ENCODE measurements around the gene EIF4G3. TPM values are rescaled to one million over a fixed set of nuclear protein-coding genes. Genes with fewer than 3 reads are reported as not detected.

Gene EIF4G3
- polyA plus RNA-seq, 1 donor (not counting 4 experiments of a cell fraction or from before 2014, with no cell fraction given): 44.6 TPM

DNA sequence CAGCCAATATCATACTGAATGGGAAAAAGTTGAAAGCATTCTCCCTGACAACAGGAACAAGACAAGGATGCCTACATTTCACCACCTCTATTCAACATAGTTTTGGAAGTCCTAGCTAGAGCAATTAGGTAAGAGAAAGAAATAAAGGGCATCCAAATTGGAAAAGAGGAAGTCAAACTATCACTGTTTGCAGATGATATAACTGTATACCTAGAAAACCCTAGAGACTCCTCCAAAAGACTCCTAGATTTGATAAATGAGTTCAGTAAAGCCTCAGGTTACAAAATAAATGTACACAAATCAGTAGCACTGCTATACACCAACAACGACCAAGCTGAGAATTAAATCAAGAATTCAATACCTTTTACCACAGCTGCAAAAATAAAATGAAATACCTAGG is 218.3 kb downstream of the EIF4G3 start:
- dilution Hi-C loops (cut with MboI; ENCODE audit: extremely low pct_ligation_motif_present, low sequenced_read_pairs): no loop called here
- no peaks in the 10 kb centered on the region for H3K79me2 ChIP-seq (ENCODE audit: control insufficient read depth, insufficient read depth, low read length)
- DNase-seq (ENCODE audit: low read depth, low spot score): no peak
- no peak overlapping the region for H2AFZ ChIP-seq (ENCODE audit: control insufficient read depth, low read length)
- H3K9ac ChIP-seq (ENCODE audit: control insufficient read depth, extremely low read depth, insufficient read depth, low read length): no peak overlapping the region
- no peak overlapping the region for H3K4me3 ChIP-seq (ENCODE audit: control insufficient read depth in 2 of 3, extremely low read depth in 1 of 3, insufficient read depth in 2 of 3, low read depth in 1 of 3, low read length in 3 of 3)
- H4K20me1 ChIP-seq (ENCODE audit: control insufficient read depth, extremely low read depth, insufficient read depth, low read length): no peaks in the 10 kb centered on the region
- H3K27ac ChIP-seq (ENCODE audit: control insufficient read depth, insufficient read depth, low read length): no peak overlapping the region
- H3K4me1 ChIP-seq (ENCODE audit: control insufficient read depth, extremely low read depth, insufficient read depth, low read length): no peaks in the 10 kb centered on the region
- no peak overlapping the region for H3K4me2 ChIP-seq (ENCODE audit: control insufficient read depth, extremely low read depth, insufficient read depth, low read depth, low read length)
- peaks cover 0 to 1% of the 10 kb centered on the region in 2 experiments for H3K36me3 ChIP-seq (ENCODE audit: control insufficient read depth in 2 of 2, extremely low read depth in 1 of 2, insufficient read depth in 2 of 2, low read length in 2 of 2)
- FAIRE-seq: no peak
- no peaks in the 10 kb centered on the region for H3K9me1 ChIP-seq (ENCODE audit: control insufficient read depth, extremely low read depth, insufficient read depth, low read length)
- TF ChIP-seq, protein P1, sequence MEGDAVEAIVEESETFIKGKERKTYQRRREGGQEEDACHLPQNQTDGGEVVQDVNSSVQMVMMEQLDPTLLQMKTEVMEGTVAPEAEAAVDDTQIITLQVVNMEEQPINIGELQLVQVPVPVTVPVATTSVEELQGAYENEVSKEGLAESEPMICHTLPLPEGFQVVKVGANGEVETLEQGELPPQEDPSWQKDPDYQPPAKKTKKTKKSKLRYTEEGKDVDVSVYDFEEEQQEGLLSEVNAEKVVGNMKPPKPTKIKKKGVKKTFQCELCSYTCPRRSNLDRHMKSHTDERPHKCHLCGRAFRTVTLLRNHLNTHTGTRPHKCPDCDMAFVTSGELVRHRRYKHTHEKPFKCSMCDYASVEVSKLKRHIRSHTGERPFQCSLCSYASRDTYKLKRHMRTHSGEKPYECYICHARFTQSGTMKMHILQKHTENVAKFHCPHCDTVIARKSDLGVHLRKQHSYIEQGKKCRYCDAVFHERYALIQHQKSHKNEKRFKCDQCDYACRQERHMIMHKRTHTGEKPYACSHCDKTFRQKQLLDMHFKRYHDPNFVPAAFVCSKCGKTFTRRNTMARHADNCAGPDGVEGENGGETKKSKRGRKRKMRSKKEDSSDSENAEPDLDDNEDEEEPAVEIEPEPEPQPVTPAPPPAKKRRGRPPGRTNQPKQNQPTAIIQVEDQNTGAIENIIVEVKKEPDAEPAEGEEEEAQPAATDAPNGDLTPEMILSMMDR (optimal IDR thresholded peaks at IDR 0.05 in 1 of 3, IDR thresholded peaks at IDR 0.05 in 1 of 3, conservative IDR thresholded peaks at IDR 0.05 in 1 of 3; ENCODE audit: extremely low read depth in 1 of 3, insufficient read depth in 2 of 3, low read length in 3 of 3): no peak
- TF ChIP-seq EZH2 (IDR thresholded peaks at IDR 0.05; ENCODE audit: low read length): no peak
- H3K27me3 ChIP-seq (ENCODE audit: control insufficient read depth, extremely low read depth, insufficient read depth, low read length): no peaks in the 10 kb centered on the region
- no peaks in the 10 kb centered on the region for H3K9me3 ChIP-seq (ENCODE audit: control insufficient read depth, low read depth, low read length)

DNA sequence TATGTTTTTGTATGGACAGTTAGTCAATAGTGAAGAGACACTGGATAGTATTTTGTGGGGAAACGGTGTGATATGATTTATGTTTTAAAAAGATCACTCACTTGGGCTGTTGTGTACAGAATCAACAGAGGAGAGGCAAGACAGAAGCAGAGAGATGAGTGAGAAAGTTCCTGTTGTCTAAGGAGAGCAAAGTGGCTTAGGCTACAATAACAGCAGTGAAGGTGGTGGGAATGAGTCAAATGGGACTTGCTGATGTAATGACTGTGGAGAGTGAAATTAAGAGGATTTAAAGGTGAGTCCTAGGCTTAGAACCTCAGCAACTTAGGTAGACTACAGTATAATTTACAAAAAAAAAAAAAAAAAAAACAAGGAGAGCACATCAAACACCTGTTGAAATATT is 220.4 kb downstream of the EIF4G3 start:
- no peak for DNase-seq (ENCODE audit: low read depth, low spot score)
- Histone ChIP-seq H3K9me1 (ENCODE audit: control insufficient read depth, extremely low read depth, insufficient read depth, low read length) (no peaks in the 10 kb centered on the region), H3K9ac (ENCODE audit: control insufficient read depth, extremely low read depth, insufficient read depth, low read length) (no peak overlapping the region), H4K20me1 (ENCODE audit: control insufficient read depth, extremely low read depth, insufficient read depth, low read length) (no peaks in the 10 kb centered on the region), H3K27me3 (ENCODE audit: control insufficient read depth, extremely low read depth, insufficient read depth, low read length) (no peaks in the 10 kb centered on the region), H3K27ac (ENCODE audit: control insufficient read depth, insufficient read depth, low read length) (no peak overlapping the region), H3K4me3 (ENCODE audit: control insufficient read depth in 2 of 3, extremely low read depth in 1 of 3, insufficient read depth in 2 of 3, low read depth in 1 of 3, low read length in 3 of 3) (no peak overlapping the region), H3K36me3 (ENCODE audit: control insufficient read depth in 2 of 2, extremely low read depth in 1 of 2, insufficient read depth in 2 of 2, low read length in 2 of 2) (peaks cover 0 to 1% of the 10 kb centered on the region in 2 experiments), H3K4me1 (ENCODE audit: control insufficient read depth, extremely low read depth, insufficient read depth, low read length) (no peaks in the 10 kb centered on the region), H3K4me2 (ENCODE audit: control insufficient read depth, extremely low read depth, insufficient read depth, low read depth, low read length) (no peak overlapping the region), H3K9me3 (ENCODE audit: control insufficient read depth, low read depth, low read length) (no peaks in the 10 kb centered on the region), H2AFZ (ENCODE audit: control insufficient read depth, low read length) (no peak overlapping the region), H3K79me2 (ENCODE audit: control insufficient read depth, insufficient read depth, low read length) (no peaks in the 10 kb centered on the region)
- TF ChIP-seq EZH2 (IDR thresholded peaks at IDR 0.05; ENCODE audit: low read length): no peak
- TF ChIP-seq, protein P1 (optimal IDR thresholded peaks at IDR 0.05 in 1 of 3, IDR thresholded peaks at IDR 0.05 in 1 of 3, conservative IDR thresholded peaks at IDR 0.05 in 1 of 3; ENCODE audit: extremely low read depth in 1 of 3, insufficient read depth in 2 of 3, low read length in 3 of 3): no peak
- dilution Hi-C loops (cut with MboI; ENCODE audit: extremely low pct_ligation_motif_present, low sequenced_read_pairs): no loop called here
- no peak for FAIRE-seq
